Transverse colon (tissue), 3 donors: Measurements from ENCODE around the gene HNRNPUL2.

Experiments
- CTCF ChIP-seq, 5 experiments: fragments of 200-600 bp in 3 of 5; fragments of 450-650 bp in 2 of 5; sonication (generic) in 3 of 5; IDR thresholded peaks; 1 replicate in 2 of 5; 2 replicates in 3 of 5; pipeline ENCODE4 v1.5.1; 2016 to 2017; ENCODE audit warnings: antibody characterized with exemption in 5 of 5, inconsistent platforms in 3 of 5, mild to moderate bottlenecking in 2 of 5, moderate library complexity in 1 of 5
- EP300 ChIP-seq: sonication (generic); formaldehyde crosslinking; IDR thresholded peaks from one replicate; pipeline ENCODE4 v1.6.1; 2017; ENCODE audit warnings: antibody characterized with exemption, low read depth
- POLR2A ChIP-seq: fragments of 450-650 bp; IDR thresholded peaks from one replicate; pipeline ENCODE4 v1.6.1; 2016; ENCODE audit warnings: antibody characterized with exemption, mild to moderate bottlenecking, moderate library complexity

GRCh38 chr11:62707277-62707861, 19.9 kb downstream of the HNRNPUL2 start, which contains the start of the genes BSCL2 and GNG3:
- TF ChIP-seq POLR2A (no peak), EP300 (no peak), CTCF (IDR thresholded peaks at IDR 0.05) (no peak)
